ENCODE measurements around the gene CDKN2D. TPM values are rescaled to one million over a fixed set of nuclear protein-coding genes. Genes with fewer than 3 reads are reported as not detected.

The CDKN2D gene
- total and polyA plus RNA-seq, 10 of the 15 experiments (the other 5 are each of a cell fraction or from before 2014, with no cell fraction given), result 0.53 to 17.2 (median 6.7) TPM

DNA sequence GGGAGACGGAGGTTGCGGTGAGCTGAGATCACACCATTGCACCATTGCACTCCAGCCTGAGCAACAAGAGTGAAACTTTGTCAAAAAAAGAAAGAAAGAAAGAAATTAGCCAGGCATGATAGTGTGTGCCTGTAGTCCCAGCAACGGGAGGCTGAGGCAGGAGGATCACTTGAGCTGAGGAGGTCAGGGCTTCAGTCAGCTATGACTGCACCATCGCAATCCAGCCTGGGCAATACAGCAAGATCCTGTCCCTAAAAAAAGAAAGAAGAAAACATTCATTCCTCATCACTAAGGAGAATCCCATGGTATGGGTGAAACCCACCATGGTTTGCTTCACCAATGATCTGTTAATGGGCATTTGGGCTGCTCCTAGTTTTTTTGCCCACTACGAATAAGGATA lies 31.4 kb upstream of the CDKN2D start:
- Histone ChIP-seq H4K20me1 (ENCODE audit: control insufficient read depth, insufficient read depth) (no peaks in the 10 kb centered on the region), H2AFZ (ENCODE audit: control insufficient read depth, low read depth, low read length) (no peak overlapping the region), H3K27me3 (replicated peaks in 1 of 2; ENCODE audit: control insufficient read depth in 2 of 2, insufficient read depth in 2 of 2, low read length in 1 of 2) (no peaks in the 10 kb centered on the region), H3K4me2 (ENCODE audit: control insufficient read depth, insufficient read depth) (no peak overlapping the region), H3K9me3 (replicated peaks; ENCODE audit: control insufficient read depth, insufficient read depth, low read length) (no peaks in the 10 kb centered on the region), H3K9ac (ENCODE audit: control insufficient read depth, insufficient read depth, low read length) (no peak overlapping the region), H3K36me3 (ENCODE audit: control insufficient read depth in 2 of 2, insufficient read depth in 2 of 2, low read length in 1 of 2) (no peaks in the 10 kb centered on the region), H3K79me2 (ENCODE audit: control insufficient read depth, insufficient read depth, low read length) (peaks cover 28% of the 10 kb centered on the region), H3K4me1 (ENCODE audit: control insufficient read depth, insufficient read depth, low read length) (peaks cover 34% of the 10 kb centered on the region), H3K27ac (ENCODE audit: control insufficient read depth, insufficient read depth) (no peak overlapping the region), H3K4me3 (no peak overlapping the region)
- no TSS peak for BruUV-seq (replicated peaks)
- ChIA-PET SMC1A (ENCODE audit: uncharacterized antibody, unreplicated experiment) (interaction anchor here (0.7 kb wide), 1 partner anchor 322 kb away, joined by 3 read pairs; no protein-coding TSS in a partner anchor), CTCF (interaction anchor here (1.2 to 2.0 kb wide), 3 partner anchors 19 to 196 kb away, joined by 3 to 6 read pairs (median 4); no protein-coding TSS in a partner anchor), RAD21 (ENCODE audit: unreplicated experiment) (interaction anchor here (0.6 kb wide), 1 partner anchor 654 kb away, joined by 4 read pairs; no protein-coding TSS in a partner anchor), POLR2A (interaction anchor here (0.6 kb wide), 1 partner anchor 45 kb away, joined by 6 read pairs; no protein-coding TSS in a partner anchor)
- 88% methylated on average over 5 of the region's 5 CpGs for WGBS (ENCODE audit: insufficient coverage, insufficient replicate concordance, low lambda C conversion rate, missing lambda C conversion rate)
- ATAC-seq, result no peak
- intact Hi-C loops (cut with micrococcal nuclease; ENCODE audit: unreplicated experiment) (loop anchor here (5.0 kb wide), 1 partner anchor 42 kb away; no protein-coding TSS in a partner anchor), in situ Hi-C loops (cut with MboI) (no loop called here)
- no peak for DNase-seq (ENCODE audit: low read depth, low spot score)
- TF ChIP-seq NR2C1 (IDR thresholded peaks at IDR 0.05) (no peak), RFX5 (IDR thresholded peaks at IDR 0.05; ENCODE audit: low read depth, low read length) (no peak), ZZZ3 (IDR thresholded peaks at IDR 0.05; ENCODE audit: control insufficient read depth, insufficient read length, low read depth) (no peak), TBL1XR1 (IDR thresholded peaks at IDR 0.05; ENCODE audit: low read depth, low read length) (no peak), POLR2A (IDR thresholded peaks at IDR 0.05; ENCODE audit: low read depth, low read length) (no peak), JUND (IDR thresholded peaks at IDR 0.05; ENCODE audit: low read depth, low read length) (no peak), KLF5 (IDR thresholded peaks at IDR 0.05; ENCODE audit: partially characterized antibody) (no peak), RELA (IDR thresholded peaks at IDR 0.05; ENCODE audit: borderline replicate concordance, partially characterized antibody) (no peak), SREBF2 (IDR thresholded peaks at IDR 0.05; ENCODE audit: low read length) (no peak), HDGF (IDR thresholded peaks at IDR 0.05) (no peak)
- TF ChIP-seq, protein P1, sequence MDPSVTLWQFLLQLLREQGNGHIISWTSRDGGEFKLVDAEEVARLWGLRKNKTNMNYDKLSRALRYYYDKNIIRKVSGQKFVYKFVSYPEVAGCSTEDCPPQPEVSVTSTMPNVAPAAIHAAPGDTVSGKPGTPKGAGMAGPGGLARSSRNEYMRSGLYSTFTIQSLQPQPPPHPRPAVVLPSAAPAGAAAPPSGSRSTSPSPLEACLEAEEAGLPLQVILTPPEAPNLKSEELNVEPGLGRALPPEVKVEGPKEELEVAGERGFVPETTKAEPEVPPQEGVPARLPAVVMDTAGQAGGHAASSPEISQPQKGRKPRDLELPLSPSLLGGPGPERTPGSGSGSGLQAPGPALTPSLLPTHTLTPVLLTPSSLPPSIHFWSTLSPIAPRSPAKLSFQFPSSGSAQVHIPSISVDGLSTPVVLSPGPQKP (IDR thresholded peaks at IDR 0.05; ENCODE audit: low read depth, low read length), result no peak
- TF ChIP-seq, protein P2, sequence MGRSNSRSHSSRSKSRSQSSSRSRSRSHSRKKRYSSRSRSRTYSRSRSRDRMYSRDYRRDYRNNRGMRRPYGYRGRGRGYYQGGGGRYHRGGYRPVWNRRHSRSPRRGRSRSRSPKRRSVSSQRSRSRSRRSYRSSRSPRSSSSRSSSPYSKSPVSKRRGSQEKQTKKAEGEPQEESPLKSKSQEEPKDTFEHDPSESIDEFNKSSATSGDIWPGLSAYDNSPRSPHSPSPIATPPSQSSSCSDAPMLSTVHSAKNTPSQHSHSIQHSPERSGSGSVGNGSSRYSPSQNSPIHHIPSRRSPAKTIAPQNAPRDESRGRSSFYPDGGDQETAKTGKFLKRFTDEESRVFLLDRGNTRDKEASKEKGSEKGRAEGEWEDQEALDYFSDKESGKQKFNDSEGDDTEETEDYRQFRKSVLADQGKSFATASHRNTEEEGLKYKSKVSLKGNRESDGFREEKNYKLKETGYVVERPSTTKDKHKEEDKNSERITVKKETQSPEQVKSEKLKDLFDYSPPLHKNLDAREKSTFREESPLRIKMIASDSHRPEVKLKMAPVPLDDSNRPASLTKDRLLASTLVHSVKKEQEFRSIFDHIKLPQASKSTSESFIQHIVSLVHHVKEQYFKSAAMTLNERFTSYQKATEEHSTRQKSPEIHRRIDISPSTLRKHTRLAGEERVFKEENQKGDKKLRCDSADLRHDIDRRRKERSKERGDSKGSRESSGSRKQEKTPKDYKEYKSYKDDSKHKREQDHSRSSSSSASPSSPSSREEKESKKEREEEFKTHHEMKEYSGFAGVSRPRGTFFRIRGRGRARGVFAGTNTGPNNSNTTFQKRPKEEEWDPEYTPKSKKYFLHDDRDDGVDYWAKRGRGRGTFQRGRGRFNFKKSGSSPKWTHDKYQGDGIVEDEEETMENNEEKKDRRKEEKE (IDR thresholded peaks at IDR 0.05), result no peak
- no peak for FAIRE-seq

Measured in GM12878 (cell line).